SU-DHL-6 (cell line): ENCODE results near the gene PDE3B.

Experiments
- EZH2phosphoT487 ChIP-seq: fragments of 200-600 bp; sonication (generic), shearing (Covaris generic); conservative IDR thresholded peaks from 2 replicates; pipeline ENCODE4 v1.6.1; 2018; ENCODE audit warnings: mild to moderate bottlenecking, antibody characterized with exemption, low read length, moderate library complexity, mixed read lengths
- TF ChIP-seq, protein P1 (sequence below): fragments of 200-600 bp; sonication (generic); IDR thresholded peaks from one replicate; pipeline ENCODE4 v1.5.1; 2017; ENCODE audit warnings: antibody characterized with exemption, mild to moderate bottlenecking, low read length, moderate library complexity; ENCODE audit not compliant: insufficient read depth, poor library complexity, severe bottlenecking

DNA sequence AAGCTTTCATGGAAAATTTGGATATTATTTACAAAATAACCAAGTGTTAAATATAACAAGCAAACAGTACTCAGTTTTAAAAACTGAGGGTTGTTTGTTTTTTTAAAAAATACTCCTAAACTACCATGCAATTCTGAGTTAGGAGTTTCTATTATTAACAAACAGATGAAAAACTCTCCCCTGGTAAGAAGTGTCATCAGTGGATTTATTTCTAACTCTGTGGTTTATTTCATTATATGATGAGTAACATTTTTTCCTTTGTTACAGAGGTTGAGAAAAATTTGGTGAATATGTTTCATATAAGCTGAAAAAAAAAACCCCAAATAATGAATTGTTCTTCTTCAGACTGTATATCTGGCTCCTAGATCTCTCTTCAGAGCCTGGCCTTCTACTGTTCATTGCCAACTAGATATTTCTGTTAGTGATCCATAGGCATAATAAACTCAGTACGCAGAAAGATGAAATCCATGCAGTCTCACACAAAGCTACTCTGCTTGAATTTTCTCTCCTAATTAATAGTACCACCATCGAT lies 29.4 kb upstream of the PDE3B start:
- TF ChIP-seq, protein P1, sequence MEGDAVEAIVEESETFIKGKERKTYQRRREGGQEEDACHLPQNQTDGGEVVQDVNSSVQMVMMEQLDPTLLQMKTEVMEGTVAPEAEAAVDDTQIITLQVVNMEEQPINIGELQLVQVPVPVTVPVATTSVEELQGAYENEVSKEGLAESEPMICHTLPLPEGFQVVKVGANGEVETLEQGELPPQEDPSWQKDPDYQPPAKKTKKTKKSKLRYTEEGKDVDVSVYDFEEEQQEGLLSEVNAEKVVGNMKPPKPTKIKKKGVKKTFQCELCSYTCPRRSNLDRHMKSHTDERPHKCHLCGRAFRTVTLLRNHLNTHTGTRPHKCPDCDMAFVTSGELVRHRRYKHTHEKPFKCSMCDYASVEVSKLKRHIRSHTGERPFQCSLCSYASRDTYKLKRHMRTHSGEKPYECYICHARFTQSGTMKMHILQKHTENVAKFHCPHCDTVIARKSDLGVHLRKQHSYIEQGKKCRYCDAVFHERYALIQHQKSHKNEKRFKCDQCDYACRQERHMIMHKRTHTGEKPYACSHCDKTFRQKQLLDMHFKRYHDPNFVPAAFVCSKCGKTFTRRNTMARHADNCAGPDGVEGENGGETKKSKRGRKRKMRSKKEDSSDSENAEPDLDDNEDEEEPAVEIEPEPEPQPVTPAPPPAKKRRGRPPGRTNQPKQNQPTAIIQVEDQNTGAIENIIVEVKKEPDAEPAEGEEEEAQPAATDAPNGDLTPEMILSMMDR = no peak
- TF ChIP-seq EZH2phosphoT487 = no peak
